ENCODE measurements around the gene ADGRG6.
"Not testable (repeated sequence)": the region's sequence is repeated elsewhere in the genome, so short reads cannot be mapped to it uniquely, and the experiment has no call there.

The ADGRG6 gene

DNA sequence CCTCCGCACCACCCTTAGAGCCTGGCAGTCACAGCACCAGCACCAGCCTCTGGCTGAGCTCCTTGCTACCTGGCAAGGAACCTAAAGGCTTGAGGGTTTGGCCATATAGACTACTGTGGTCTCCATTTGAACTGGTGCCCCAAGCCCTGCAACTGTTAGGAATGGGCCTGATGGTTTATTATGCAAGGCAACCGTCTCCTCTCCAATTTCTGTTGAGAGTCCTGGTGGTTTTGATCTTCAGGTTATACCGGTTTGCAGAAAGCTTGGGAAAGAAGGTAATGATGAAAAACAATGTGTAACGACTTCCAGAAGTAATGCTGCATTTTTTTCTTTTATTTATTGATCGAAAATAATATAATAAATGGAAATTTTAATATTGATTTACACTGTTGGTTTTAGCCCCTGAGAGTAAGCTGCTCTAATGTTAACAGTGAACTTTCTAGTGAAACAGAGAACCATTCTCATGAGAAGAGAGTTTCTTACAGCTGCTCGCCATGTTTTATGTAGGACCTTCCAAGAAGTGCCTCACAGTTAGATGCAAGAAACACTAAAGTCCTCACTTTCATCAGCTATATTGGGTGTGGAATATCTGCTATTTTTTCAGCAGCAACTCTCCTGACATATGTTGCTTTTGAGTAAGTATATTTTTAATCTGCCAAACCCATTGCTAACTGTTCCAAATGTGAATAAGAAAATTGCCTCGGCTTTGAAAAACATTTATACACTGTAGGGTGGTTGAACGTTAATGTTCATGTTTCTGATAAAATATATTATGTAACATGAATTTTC is 112.8 kb downstream of the ADGRG6 start:
- DNase-seq = no peak

GRCh38 chr6:142416179-142416578 is 114.4 kb downstream of the ADGRG6 start:
- DNase-seq = no peak

- no peak for DNase-seq
These were observed 114.9 kb downstream of the ADGRG6 start for GRCh38 chr6:142416686-142417085.

DNA sequence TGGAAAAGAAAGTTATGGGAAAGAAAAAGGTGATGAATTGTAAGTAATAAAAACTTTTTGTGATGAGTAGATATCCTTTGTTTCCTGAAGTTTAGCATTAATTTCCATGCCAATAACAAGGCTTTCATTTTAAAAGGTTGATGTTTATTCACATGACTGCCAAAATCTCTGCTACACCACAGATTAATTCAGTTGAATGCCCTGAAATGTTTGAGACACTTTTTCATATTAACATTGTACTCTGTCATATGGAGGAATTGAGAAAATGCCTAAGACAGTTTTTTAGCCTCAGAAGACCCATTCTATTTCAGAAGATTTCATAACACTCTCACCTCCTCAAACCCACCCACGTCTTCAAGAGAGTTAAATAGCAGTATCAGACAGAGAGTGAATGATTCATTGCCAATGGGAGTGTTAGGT is 115.5 kb downstream of the ADGRG6 start:
- no peak for DNase-seq

DNA sequence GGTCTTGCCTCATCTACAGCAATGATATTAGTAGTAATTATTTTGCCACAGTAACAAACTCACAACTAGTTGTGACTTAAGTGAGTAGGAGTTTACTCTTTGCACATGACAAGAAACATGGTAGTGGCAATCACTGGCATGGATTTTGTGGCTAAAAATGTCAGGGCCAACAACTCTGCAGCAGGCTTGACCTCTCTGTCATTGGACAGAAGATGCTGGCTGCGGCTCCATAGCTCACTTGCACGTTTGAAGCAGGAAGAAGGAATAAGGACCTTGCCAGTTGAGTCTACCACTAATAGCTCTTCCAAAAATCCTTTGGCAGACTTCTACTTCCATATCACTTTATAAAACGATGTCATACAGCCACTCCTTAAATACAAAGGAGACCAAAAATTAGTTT is 117.3 kb downstream of the ADGRG6 start:
- no peak for DNase-seq

- DNase-seq = no peak
These were observed 119.0 kb downstream of the ADGRG6 start for GRCh38 chr6:142420802-142421201.

- DNase-seq = no peak
These were observed 119.7 kb downstream of the ADGRG6 start for GRCh38 chr6:142421285-142422117.

DNA sequence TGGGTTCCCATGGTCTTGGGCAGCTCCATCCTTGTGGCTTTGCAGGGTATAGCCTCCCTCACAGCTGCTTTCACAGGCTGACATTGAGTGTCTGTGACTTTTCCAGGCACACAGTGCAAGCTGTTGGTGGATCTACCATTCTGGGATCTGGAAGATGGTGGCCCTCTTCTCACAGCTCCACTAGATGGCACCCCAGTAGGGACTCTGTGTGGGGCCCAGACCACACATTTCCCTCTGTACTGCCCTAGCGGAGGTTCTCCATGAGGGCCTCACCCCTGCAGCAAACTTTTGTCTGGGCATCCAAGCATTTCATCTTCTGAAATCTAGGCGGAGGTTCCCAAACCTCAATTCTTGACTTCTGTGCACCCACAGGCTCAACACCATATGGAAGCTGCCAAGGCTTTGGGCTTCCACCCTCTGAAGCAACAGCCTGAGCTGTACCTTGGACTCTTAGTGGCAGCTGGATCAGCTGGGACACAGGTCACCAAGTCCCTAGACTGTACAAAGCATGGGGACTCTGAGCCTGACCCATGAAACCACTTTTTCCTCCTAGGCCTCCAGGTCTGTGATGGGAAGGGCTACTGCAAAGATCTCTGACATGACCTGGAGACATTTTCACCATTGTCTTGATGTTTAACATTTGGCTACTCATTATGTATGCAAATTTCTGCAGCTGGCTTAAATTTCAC is 124.8 kb downstream of the ADGRG6 start:
- not testable (repeated sequence) for DNase-seq

GRCh38 chr6:142428468-142428867 is 126.7 kb downstream of the ADGRG6 start:
- not testable (repeated sequence) for DNase-seq

DNA sequence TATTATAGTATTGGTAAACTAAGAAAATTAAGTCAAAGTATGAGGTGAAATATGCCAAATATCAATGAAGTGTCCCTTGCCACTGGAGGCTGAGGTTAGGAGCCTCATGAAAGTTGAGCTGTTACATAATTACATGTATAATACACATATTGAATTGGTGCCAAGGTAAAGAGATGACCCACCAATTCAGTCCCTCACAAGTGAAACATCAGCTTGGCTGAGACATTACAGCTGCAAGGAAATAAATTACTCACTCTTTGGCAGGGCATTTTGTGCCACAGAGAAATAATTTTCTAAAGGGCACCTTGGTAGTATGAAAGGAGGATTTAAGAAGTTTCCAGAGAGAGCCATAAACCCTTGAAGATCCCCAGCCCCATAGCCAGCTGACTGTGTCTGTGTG is 127.4 kb downstream of the ADGRG6 start:
- DNase-seq = no peak

DNA sequence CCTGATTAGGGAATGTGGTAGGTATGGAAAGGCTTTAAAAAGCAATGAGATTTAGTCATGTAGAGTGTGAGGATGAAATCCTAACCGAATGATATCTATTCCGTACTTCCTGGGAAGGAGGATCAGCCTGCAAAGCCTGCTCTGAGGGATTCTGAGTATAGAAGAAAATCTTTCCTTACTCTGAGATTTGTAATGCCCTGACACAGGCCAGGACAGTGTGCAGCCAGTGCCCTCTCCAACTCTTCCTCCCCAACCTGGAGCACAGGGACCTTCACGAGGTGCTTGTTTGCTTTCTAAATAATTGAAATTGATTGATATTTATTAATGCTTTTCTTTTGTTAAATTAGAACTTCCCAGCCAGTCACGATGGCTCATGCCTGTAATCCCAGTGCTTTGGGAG is 131.6 kb downstream of the ADGRG6 start:
- no peak for DNase-seq

DNA sequence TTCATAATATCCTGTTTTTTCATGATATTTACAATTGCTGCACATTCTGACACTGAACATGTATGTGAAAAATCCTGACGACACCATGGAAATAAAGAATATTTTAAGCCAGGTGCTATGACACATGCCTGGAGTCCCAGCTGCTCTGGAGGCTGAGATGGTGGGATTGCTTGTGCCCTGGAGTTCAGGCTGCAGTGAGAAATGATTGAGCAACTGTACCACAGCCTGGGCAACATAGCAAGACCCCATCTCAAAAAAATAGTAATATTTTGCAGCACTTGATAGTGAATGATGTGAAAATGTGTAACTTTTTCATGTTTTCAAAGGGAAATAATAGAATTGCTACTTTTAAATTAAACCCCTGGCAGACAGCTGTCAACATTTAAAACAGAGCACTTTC is 137.1 kb downstream of the ADGRG6 start:
- no peak for DNase-seq

GRCh38 chr6:142440600-142441293 is 138.9 kb downstream of the ADGRG6 start:
- no peak for DNase-seq

GRCh38 chr6:142441716-142442115 is 139.9 kb downstream of the ADGRG6 start:
- DNase-seq = no peak

GRCh38 chr6:142443102-142443501 is 141.3 kb downstream of the ADGRG6 start:
- no peak for DNase-seq

GRCh38 chr6:142443532-142443931 is 141.7 kb downstream of the ADGRG6 start:
- no peak for DNase-seq

- no peak for DNase-seq
These were observed 142.6 kb downstream of the ADGRG6 start for GRCh38 chr6:142444376-142444775.

GRCh38 chr6:142444881-142445301 is 143.1 kb downstream of the ADGRG6 start:
- no peak for DNase-seq

- no peak for DNase-seq
These were observed 144.4 kb downstream of the ADGRG6 start for GRCh38 chr6:142446168-142446567.

DNA sequence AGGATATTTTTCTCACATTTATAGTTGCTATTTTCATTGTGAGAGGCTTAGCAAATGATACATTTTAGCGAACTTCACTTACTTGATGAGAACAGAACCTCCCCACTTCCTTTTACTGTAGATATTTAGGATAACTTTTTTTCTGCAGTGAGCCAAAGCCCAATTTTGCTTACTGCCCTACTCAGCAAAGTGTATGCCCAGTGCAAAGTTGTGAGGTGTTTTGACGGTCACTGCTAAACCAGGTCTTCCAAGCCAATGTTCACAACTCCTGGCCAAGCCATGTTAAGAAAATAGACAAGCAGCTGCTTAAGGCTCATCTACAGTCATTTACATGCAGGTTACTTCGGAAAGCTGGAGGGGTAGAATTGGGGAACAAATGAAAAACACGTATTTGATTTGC is 144.8 kb downstream of the ADGRG6 start:
- DNase-seq = no peak

GRCh38 chr6:142448091-142448729 is 146.4 kb downstream of the ADGRG6 start:
- no peak for DNase-seq

- not testable (repeated sequence) for DNase-seq
These were observed 149.0 kb downstream of the ADGRG6 start for GRCh38 chr6:142450856-142451255.

Data from suppressor macrophage treated with lipopolysaccharide for 4 hours (primary cell).